Neural crest cell (in vitro differentiated cells): ENCODE measurements around the gene RALGPS1. TPM values are rescaled to one million over a fixed set of nuclear protein-coding genes. Genes with fewer than 3 reads are reported as not detected.

Experiments
- DNase-seq: peaks from one replicate; pipeline ENCODE4 v3.0.0; 2021; ENCODE audit warnings: low read depth, mixed read lengths, low spot score
- H3K27ac Mint-ChIP-seq: one replicate; pipeline ENCODE4 v1.8.0; 2021; ENCODE audit warnings: mild to moderate bottlenecking, mixed read lengths; ENCODE audit not compliant: unreplicated experiment
- H3K27me3 Mint-ChIP-seq: 2 replicates; pipeline ENCODE4 v1.8.0; 2021; ENCODE audit warnings: low read depth, mild to moderate bottlenecking, mixed read lengths
- H3K36me3 Mint-ChIP-seq: 2 replicates; pipeline ENCODE4 v1.8.0; 2021; ENCODE audit warnings: low read depth, mild to moderate bottlenecking, mixed read lengths
- H3K4me1 Mint-ChIP-seq: 2 replicates; pipeline ENCODE4 v1.8.0; 2021; ENCODE audit warnings: mixed read lengths
- H3K4me3 Mint-ChIP-seq: one replicate; pipeline ENCODE4 v1.8.0; 2021; ENCODE audit warnings: mild to moderate bottlenecking, mixed read lengths
- H3K9me3 Mint-ChIP-seq: 2 replicates; pipeline ENCODE4 v1.8.0; 2021; ENCODE audit warnings: mixed read lengths
- total RNA-seq: library from RNA; stranded (reverse); gene quantifications from 2 replicates; pipeline ENCODE4 v1.2.1, GENCODE V29; 2021
- TF ChIP-seq, protein P1 (sequence below): fragments of 200-600 bp; sonication (generic); conservative IDR thresholded peaks from 2 replicates; pipeline ENCODE4 v1.5.0; 2021; ENCODE audit warnings: antibody characterized with exemption, mild to moderate bottlenecking

Gene RALGPS1
- total RNA-seq, 1 donor from 2014 or later, result 11.7 TPM

DNA sequence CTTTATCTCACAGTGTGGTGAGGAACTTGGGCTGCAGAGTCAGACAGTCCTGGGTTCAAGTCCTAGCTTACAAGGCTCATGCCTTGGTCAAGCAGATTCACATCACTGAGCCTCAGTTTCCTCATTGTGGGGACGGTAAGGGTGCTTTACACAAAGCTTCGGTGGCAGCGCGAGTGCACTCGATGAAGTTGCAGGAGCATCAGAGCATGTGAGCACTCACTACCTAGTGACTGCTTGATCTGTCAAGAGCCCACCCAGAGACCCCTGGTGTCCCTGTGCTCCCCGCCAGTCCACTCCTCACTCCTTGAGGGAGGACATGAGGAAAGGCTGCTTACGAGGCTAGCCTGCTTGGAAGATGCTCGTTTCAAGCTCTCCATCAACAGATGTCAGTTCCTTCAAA, 293.8 kb downstream of the RALGPS1 start:
- Mint-ChIP-seq H3K4me3 (no peak overlapping the region), H3K27me3 (no peaks in the 10 kb centered on the region), H3K9me3 (no peaks in the 10 kb centered on the region), H3K27ac (no peak overlapping the region), H3K4me1 (no peaks in the 10 kb centered on the region), H3K36me3 (no peaks in the 10 kb centered on the region)
- DNase-seq, result no peak
- TF ChIP-seq, protein P1, sequence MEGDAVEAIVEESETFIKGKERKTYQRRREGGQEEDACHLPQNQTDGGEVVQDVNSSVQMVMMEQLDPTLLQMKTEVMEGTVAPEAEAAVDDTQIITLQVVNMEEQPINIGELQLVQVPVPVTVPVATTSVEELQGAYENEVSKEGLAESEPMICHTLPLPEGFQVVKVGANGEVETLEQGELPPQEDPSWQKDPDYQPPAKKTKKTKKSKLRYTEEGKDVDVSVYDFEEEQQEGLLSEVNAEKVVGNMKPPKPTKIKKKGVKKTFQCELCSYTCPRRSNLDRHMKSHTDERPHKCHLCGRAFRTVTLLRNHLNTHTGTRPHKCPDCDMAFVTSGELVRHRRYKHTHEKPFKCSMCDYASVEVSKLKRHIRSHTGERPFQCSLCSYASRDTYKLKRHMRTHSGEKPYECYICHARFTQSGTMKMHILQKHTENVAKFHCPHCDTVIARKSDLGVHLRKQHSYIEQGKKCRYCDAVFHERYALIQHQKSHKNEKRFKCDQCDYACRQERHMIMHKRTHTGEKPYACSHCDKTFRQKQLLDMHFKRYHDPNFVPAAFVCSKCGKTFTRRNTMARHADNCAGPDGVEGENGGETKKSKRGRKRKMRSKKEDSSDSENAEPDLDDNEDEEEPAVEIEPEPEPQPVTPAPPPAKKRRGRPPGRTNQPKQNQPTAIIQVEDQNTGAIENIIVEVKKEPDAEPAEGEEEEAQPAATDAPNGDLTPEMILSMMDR, result no peak

DNA sequence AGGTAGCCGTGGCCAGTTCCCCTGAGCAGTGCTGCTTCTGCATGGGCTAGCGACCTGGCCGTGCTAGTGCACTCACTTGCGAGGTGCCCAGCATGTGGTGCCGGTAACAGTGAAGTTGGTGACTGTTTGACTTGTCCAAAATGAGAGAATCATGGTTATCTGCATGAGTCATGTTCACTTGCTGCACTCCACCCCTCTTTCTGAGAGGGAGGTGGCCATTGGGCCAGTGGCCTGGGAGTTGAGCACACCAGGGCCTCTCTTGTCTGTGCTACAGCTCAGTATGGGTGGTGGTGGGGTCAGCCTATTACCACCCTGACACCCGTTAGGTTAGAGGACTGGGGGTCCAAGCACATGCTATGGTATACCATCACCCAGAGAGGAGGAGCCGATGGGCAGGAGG, 294.6 kb downstream of the RALGPS1 start:
- Mint-ChIP-seq H3K4me3 (no peak overlapping the region), H3K36me3 (no peaks in the 10 kb centered on the region), H3K27ac (no peak overlapping the region), H3K9me3 (no peaks in the 10 kb centered on the region), H3K4me1 (no peaks in the 10 kb centered on the region), H3K27me3 (no peaks in the 10 kb centered on the region)
- no peak for DNase-seq
- TF ChIP-seq, protein P1, result no peak

DNA sequence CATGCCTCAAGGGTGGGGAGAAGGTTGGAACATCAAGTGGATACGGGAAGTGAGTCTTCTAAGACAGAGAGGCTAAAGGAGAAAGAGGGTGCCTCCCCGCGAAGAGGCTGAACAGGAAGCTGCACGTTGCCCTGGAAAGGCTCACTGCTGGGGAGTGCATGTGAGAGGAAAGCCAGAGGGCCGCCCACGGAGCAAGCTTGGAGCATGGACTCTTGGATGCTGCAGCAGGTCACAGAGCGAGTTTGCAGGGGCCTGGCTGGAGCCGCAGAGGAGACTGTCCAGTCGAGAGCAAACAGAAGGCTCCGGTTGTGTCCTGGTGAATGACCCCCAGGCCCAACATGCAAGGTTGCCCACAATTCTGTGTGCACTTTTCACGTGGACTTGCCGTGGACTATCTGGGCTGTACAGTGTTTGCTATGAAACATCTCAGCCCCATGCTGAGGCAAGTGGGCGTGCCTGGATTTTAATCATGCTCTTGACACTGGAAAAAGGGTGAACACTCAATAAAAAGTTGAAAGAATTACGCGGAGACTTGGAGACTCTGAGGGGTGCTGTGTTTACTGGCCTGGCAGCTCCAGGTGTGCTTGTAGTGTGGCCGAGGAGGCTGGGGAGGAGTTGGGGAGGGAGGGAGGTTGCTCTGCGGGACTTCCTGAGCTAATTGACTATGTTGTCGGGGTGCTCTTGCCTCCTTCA, 295.5 kb downstream of the RALGPS1 start:
- Mint-ChIP-seq H3K27ac (no peak overlapping the region), H3K27me3 (no peaks in the 10 kb centered on the region), H3K36me3 (no peaks in the 10 kb centered on the region), H3K4me3 (no peak overlapping the region), H3K4me1 (no peaks in the 10 kb centered on the region), H3K9me3 (no peaks in the 10 kb centered on the region)
- DNase-seq, result no peak
- TF ChIP-seq, protein P1, result no peak

DNA sequence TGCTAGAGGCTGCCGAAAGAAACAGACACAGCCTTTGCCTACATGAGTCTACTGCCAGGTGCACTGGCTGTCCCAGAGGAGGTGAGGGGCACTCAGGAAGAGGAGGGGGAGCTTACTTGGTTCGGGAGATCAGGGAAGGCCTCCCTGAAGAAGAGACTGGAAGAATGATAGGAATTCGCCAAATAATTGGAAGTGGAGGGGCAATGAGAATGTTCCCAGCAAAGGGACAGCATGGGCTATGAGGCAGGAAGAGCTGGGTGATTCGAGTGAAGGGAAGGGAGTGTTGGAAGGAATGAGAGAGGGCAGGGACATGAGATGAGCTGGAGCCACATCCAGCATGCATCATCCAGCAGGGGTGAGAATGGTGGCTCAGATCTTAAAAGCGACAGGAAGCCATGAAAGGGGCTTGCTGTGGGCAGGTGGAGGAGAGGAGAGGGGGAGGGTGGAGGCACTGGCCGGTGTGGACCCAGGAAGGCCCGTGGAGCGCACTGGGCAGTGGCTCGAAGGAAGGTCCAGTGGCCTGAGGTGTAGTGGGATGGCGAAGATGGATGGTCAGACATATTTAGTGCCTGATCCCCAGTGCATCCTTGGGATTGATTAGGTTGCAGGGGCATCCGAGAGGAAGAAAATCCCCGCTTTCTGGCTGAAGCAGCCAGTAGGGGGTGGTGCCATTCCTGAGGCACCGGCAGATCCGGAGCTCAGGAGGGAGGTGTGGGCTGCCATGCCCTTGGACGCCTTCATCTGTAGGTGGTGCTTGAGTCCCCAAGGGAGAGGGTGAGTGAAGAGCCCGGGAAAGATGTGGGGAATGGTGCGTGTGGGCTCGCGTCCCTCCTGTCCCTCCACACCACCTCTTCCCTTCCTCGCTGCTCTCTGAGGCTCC, 296.5 kb downstream of the RALGPS1 start:
- Mint-ChIP-seq H3K4me3 (no peak overlapping the region), H3K4me1 (no peaks in the 10 kb centered on the region), H3K27ac (no peak overlapping the region), H3K36me3 (no peaks in the 10 kb centered on the region), H3K27me3 (no peaks in the 10 kb centered on the region), H3K9me3 (no peaks in the 10 kb centered on the region)
- no peak for DNase-seq
- TF ChIP-seq, protein P1, result no peak

DNA sequence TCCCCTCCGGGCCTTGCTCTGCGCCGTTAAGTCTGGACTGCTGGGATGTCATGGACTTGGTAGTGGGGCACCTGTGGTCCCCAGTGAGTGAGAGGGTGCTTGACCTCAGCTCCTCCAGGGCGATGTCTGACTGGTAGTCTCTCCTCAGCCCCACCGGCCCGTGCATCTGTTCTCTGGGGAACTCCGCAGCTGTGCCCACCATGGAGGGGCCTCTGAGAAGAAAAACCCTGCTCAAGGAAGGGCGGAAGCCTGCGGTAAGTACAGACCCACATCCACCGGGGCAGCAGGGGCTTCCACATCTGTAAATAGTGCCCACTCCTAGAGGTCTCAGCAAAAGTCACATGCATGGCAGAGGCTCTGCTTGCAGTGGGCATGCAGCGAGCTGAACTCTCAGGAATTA, 297.4 kb downstream of the RALGPS1 start:
- no peaks in the 10 kb centered on the region for H3K9me3 Mint-ChIP-seq
- no peaks in the 10 kb centered on the region for H3K36me3 Mint-ChIP-seq

More for the DNA sequence above, 297.4 kb downstream of the RALGPS1 start:
- Mint-ChIP-seq H3K4me1 (no peaks in the 10 kb centered on the region), H3K27me3 (no peaks in the 10 kb centered on the region), H3K27ac (no peak overlapping the region), H3K4me3 (no peak overlapping the region)
- DNase-seq, result no peak
- TF ChIP-seq, protein P1, result no peak
